PC-9 (cell line): ENCODE measurements around the gene PRB2.

Source experiments
- CTCF ChIP-seq: fragments of 200-600 bp; sonication (generic); conservative IDR thresholded peaks from 2 replicates; pipeline ENCODE4 v1.6.1; 2017; ENCODE audit warnings: mixed run types, antibody characterized with exemption, mild to moderate bottlenecking, moderate library complexity
- EZH2 ChIP-seq: fragments of 200-600 bp; sonication (generic); IDR thresholded peaks from 2 replicates; pipeline ENCODE4 v1.8.0; 2017; ENCODE audit warnings: antibody characterized with exemption, low read depth

- TF ChIP-seq EZH2 (no peak), CTCF (no peak)
Measured at GRCh38 chr12:11348439-11348838, 46.9 kb downstream of the PRB2 start.
